HCT116 (cell line): ENCODE data around the gene ATG4C. TPM values are rescaled to one million over a fixed set of nuclear protein-coding genes. Genes with fewer than 3 reads are reported as not detected.
"Not testable (repeated sequence)": the region's sequence is repeated elsewhere in the genome, so short reads cannot be mapped to it uniquely, and the experiment has no call there.

Experiments used
- ATAC-seq: fragments of 200-7000 bp; cut with Tn5 transposase; 2 replicates; pipeline ENCODE4 v1.9.1; 2020; ENCODE audit warnings: mild to moderate bottlenecking, moderate library complexity
- BruUV-seq: library from RNA; stranded (reverse); fragments of 400-500 nt; replicated peaks from 2 replicates; lab custom pipeline; 2021; lab: Mats Ljungman, UMichigan
- CTCF ChIA-PET: fragments of 300-600 bp; sonication (Branson Sonifier 250); formaldehyde crosslinking; loops from one replicate; lab custom pipeline; 2021; ENCODE audit warnings: antibody characterized with exemption; lab: Charles Lee
- POLR2A ChIA-PET: fragments of 300-600, 350-600 bp; sonication (Branson Sonifier 250); formaldehyde crosslinking; loops from one replicate; lab custom pipeline; 2021; ENCODE audit warnings: antibody characterized with exemption; lab: Charles Lee
- RAD21 ChIA-PET, 2 experiments: fragments of 300-600 bp; sonication (Branson Sonifier 250); formaldehyde crosslinking; loops; one replicate each; lab custom pipeline; 2023; ENCODE audit warnings: low total read pairs in 2 of 2; ENCODE audit not compliant: uncharacterized antibody in 2 of 2, unreplicated experiment in 2 of 2, low non-redundant PET in 1 of 2; lab: Charles Lee
- DNase-seq: peaks from one replicate; pipeline ENCODE4 v3.0.0-alpha.2; 2010; ENCODE audit warnings: low read depth, low spot score
- H2AFZ ChIP-seq: fragments of 200-600 bp; shearing (Covaris generic), sonication (generic); 2 replicates; pipeline ENCODE4 v1.6.1; 2017; ENCODE audit warnings: low read depth, mixed run types, mixed read lengths, antibody characterized with exemption, low read length; ENCODE audit not compliant: poor library complexity, severe bottlenecking
- H3K27ac ChIP-seq: 2 replicates; pipeline ENCODE4 v1.5.1; 2012; ENCODE audit warnings: low read depth, low read length
- H3K27me3 ChIP-seq: fragments of 200-600 bp; sonication (generic); 2 replicates; pipeline ENCODE4 v1.6.1; 2016; ENCODE audit warnings: mixed run types, low read length, mixed read lengths; ENCODE audit not compliant: insufficient read depth
- H3K36me3 ChIP-seq, 2 experiments: fragments of 200-500 bp in 1 of 2; fragments of 200-600 bp in 1 of 2; sonication (Bioruptor generic) in 1 of 2; sonication (generic) in 1 of 2; 2 replicates each; pipeline versions ENCODE4 v1.5.1 to v1.6.1; 2014 to 2016; ENCODE audit warnings: low read length in 2 of 2, inconsistent platforms in 1 of 2, mixed read lengths in 1 of 2, mixed run types in 1 of 2; ENCODE audit not compliant: insufficient read depth in 2 of 2, control insufficient read depth in 1 of 2
- H3K4me1 ChIP-seq, 2 experiments: fragments of 200-600 bp in 1 of 2; sonication (generic) in 1 of 2; 2 replicates each; pipeline versions ENCODE4 v1.5.1 to v1.6.1; 2012 to 2017; ENCODE audit warnings: low read length in 2 of 2, inconsistent platforms in 1 of 2, mild to moderate bottlenecking in 1 of 2, mixed read lengths in 1 of 2, mixed run types in 1 of 2, moderate library complexity in 1 of 2; ENCODE audit not compliant: insufficient read depth in 2 of 2, control insufficient read depth in 1 of 2
- H3K4me2 ChIP-seq: fragments of 200-600 bp; sonication (generic); 2 replicates; pipeline ENCODE4 v1.6.1; 2017; ENCODE audit warnings: mixed run types, low read length, mixed read lengths
- H3K4me3 ChIP-seq, 2 experiments: fragments of 200-600 bp in 1 of 2; sonication (generic) in 1 of 2; replicated peaks in 1 of 2; 2 replicates each; pipeline ENCODE4 v1.5.1; 2011 to 2016; ENCODE audit warnings: low read length in 2 of 2, control low read depth in 1 of 2, low read depth in 1 of 2, mild to moderate bottlenecking in 1 of 2, mixed read lengths in 1 of 2, mixed run types in 1 of 2
- H3K79me2 ChIP-seq: fragments of 200-600 bp; sonication (generic); 2 replicates; pipeline ENCODE4 v1.6.1; 2017; ENCODE audit warnings: mild to moderate bottlenecking, mixed run types, low read length, moderate library complexity, mixed read lengths; ENCODE audit not compliant: insufficient read depth
- H3K9ac ChIP-seq: fragments of 200-600 bp; sonication (generic); 2 replicates; pipeline ENCODE4 v1.6.1; 2016; ENCODE audit warnings: low read length, mixed read lengths
- H3K9me2 ChIP-seq: fragments of 200-600 bp; sonication (generic), shearing (Covaris generic); 2 replicates; pipeline ENCODE4 v1.6.1; 2017; ENCODE audit warnings: mixed run types, mild to moderate bottlenecking, moderate library complexity; ENCODE audit not compliant: insufficient read depth
- H3K9me3 ChIP-seq, 2 experiments: fragments of 200-500 bp in 1 of 2; fragments of 200-600 bp in 1 of 2; sonication (Bioruptor generic) in 1 of 2; sonication (generic) in 1 of 2; 2 replicates each; pipeline ENCODE4 v1.6.1; 2014 to 2017; ENCODE audit warnings: low read length in 2 of 2, mixed read lengths in 2 of 2, inconsistent platforms in 1 of 2, low read depth in 1 of 2, mild to moderate bottlenecking in 1 of 2, mixed run types in 1 of 2, moderate library complexity in 1 of 2; ENCODE audit not compliant: control insufficient read depth in 1 of 2, insufficient read depth in 1 of 2
- H4K20me1 ChIP-seq: fragments of 200-600 bp; sonication (generic), shearing (Covaris generic); 2 replicates; pipeline ENCODE4 v1.6.1; 2017; ENCODE audit warnings: mixed run types, mild to moderate bottlenecking, moderate library complexity; ENCODE audit not compliant: insufficient read depth
- CEBPB ChIP-seq: IDR thresholded peaks from 2 replicates; pipeline ENCODE4 v1.6.1; 2012; ENCODE audit warnings: low read depth
- ELF1 ChIP-seq: IDR thresholded peaks from 2 replicates; pipeline ENCODE4 v1.6.1; 2012; ENCODE audit warnings: low read depth, borderline replicate concordance
- JUND ChIP-seq: IDR thresholded peaks from 2 replicates; pipeline ENCODE4 v1.6.1; 2012
- POLR2AphosphoS5 ChIP-seq: IDR thresholded peaks from 2 replicates; pipeline ENCODE4 v1.6.1; 2011; ENCODE audit warnings: mild to moderate bottlenecking, low read depth, low read length, moderate library complexity
- TCF7L2 ChIP-seq: IDR thresholded peaks from 2 replicates; pipeline ENCODE4 v1.7.0; 2011; ENCODE audit warnings: borderline replicate concordance, inconsistent platforms; ENCODE audit not compliant: insufficient read depth, insufficient read length; ENCODE audit errors: extremely low read depth
- ZNF274 ChIP-seq: fragments of 200-500 bp; sonication (Bioruptor generic); IDR thresholded peaks from 2 replicates; pipeline ENCODE4 v1.6.1; 2014; ENCODE audit warnings: mild to moderate bottlenecking, low read depth, low read length, inconsistent platforms
- intact Hi-C: fragments of 100-400 bp; cut with micrococcal nuclease; formaldehyde crosslinking; loops from 2 replicates; pipeline ENCODE4 v1.10.0; 2022
- total RNA-seq: library from RNA; stranded (reverse); gene quantifications from one replicate; pipeline ENCODE4 v1.2.1, GENCODE V29; 2021; ENCODE audit not compliant: unreplicated experiment
- TF ChIP-seq, protein P1 (sequence below): IDR thresholded peaks from 2 replicates; pipeline ENCODE4 v1.6.1; 2012; ENCODE audit warnings: low read depth
- TF ChIP-seq, protein P2 (sequence below), 3 experiments: fragments of 200-600 bp in 1 of 3; sonication (generic) in 1 of 3; IDR thresholded peaks in 2 of 3; conservative IDR thresholded peaks in 1 of 3; 2 replicates each; pipeline ENCODE4 v1.5.1; 2012 to 2017; ENCODE audit warnings: low read depth in 2 of 3, low read length in 2 of 3, antibody characterized with exemption in 1 of 3, borderline replicate concordance in 1 of 3, control low read depth in 1 of 3, mild to moderate bottlenecking in 1 of 3, mixed read lengths in 1 of 3, mixed run types in 1 of 3, moderate library complexity in 1 of 3; ENCODE audit not compliant: insufficient read depth in 1 of 3

Gene ATG4C
- total RNA-seq, 1 experiment from 2014 or later: 11.8 TPM

DNA sequence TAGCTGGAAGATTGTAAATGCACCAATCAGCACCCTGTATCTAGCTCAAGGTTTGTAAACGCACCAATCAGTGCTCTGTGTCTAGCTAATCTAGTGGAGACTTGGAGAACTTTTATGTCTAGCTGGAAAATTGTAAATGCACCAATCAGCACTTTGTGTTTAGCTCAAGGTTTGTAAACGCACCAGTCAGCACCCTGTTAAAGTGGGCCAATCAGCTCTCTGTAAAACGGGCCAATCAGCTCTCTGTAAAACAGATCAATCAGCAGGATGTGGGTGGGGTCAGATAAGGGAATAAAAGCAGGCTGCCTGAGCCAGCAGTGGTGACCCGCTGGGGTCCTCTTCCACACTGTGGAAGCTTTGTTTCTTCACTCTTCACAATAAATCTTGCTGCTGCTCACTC, 21.9 kb upstream of the ATG4C start:
- intact Hi-C loops, BruUV-seq: not testable (repeated sequence)

DNA sequence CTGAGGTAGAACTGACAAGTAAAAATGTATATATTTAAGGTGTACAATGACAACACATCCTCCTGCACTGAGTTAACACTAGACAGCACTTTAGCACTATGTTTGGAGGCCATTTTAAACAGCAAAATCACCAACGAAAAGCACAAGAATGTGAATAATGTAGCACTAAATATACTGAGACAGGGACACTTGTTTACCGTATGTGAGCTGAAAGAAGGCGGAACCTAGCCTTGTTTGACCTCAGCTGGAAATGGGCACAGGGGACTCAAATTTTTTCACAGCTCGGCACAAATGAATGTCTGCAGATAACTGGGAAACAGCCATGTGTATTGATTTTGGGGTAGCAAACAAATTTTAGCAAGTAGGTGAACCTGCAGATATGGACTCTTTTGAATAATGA, 18.0 kb upstream of the ATG4C start:
- no peaks in the 10 kb centered on the region for H3K79me2 ChIP-seq
- no peaks in the 10 kb centered on the region for H3K4me1 ChIP-seq
- no peaks in the 10 kb centered on the region for H3K36me3 ChIP-seq
- ChIA-PET POLR2A (no interaction called here), CTCF (no interaction called here), RAD21 (no interaction called here)
- BruUV-seq: no TSS peak
- no peak overlapping the region for H2AFZ ChIP-seq
- intact Hi-C loops: no loop called here
- no peak for TF ChIP-seq POLR2AphosphoS5
- TF ChIP-seq TCF7L2: no peak
- no peak for TF ChIP-seq ELF1
- TF ChIP-seq ZNF274: no peak
- TF ChIP-seq, protein P1, sequence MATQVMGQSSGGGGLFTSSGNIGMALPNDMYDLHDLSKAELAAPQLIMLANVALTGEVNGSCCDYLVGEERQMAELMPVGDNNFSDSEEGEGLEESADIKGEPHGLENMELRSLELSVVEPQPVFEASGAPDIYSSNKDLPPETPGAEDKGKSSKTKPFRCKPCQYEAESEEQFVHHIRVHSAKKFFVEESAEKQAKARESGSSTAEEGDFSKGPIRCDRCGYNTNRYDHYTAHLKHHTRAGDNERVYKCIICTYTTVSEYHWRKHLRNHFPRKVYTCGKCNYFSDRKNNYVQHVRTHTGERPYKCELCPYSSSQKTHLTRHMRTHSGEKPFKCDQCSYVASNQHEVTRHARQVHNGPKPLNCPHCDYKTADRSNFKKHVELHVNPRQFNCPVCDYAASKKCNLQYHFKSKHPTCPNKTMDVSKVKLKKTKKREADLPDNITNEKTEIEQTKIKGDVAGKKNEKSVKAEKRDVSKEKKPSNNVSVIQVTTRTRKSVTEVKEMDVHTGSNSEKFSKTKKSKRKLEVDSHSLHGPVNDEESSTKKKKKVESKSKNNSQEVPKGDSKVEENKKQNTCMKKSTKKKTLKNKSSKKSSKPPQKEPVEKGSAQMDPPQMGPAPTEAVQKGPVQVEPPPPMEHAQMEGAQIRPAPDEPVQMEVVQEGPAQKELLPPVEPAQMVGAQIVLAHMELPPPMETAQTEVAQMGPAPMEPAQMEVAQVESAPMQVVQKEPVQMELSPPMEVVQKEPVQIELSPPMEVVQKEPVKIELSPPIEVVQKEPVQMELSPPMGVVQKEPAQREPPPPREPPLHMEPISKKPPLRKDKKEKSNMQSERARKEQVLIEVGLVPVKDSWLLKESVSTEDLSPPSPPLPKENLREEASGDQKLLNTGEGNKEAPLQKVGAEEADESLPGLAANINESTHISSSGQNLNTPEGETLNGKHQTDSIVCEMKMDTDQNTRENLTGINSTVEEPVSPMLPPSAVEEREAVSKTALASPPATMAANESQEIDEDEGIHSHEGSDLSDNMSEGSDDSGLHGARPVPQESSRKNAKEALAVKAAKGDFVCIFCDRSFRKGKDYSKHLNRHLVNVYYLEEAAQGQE: no peak
- no peak for TF ChIP-seq JUND
- TF ChIP-seq CEBPB: no peak
- TF ChIP-seq, protein P2, sequence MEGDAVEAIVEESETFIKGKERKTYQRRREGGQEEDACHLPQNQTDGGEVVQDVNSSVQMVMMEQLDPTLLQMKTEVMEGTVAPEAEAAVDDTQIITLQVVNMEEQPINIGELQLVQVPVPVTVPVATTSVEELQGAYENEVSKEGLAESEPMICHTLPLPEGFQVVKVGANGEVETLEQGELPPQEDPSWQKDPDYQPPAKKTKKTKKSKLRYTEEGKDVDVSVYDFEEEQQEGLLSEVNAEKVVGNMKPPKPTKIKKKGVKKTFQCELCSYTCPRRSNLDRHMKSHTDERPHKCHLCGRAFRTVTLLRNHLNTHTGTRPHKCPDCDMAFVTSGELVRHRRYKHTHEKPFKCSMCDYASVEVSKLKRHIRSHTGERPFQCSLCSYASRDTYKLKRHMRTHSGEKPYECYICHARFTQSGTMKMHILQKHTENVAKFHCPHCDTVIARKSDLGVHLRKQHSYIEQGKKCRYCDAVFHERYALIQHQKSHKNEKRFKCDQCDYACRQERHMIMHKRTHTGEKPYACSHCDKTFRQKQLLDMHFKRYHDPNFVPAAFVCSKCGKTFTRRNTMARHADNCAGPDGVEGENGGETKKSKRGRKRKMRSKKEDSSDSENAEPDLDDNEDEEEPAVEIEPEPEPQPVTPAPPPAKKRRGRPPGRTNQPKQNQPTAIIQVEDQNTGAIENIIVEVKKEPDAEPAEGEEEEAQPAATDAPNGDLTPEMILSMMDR (IDR thresholded peaks at IDR 0.05 in 2 of 3, conservative IDR thresholded peaks at IDR 0.05 in 1 of 3; ENCODE audit: borderline replicate concordance in 1 of 3, insufficient read depth in 1 of 3, low read depth in 2 of 3, low read length in 2 of 3): no peak
- H3K9me3 ChIP-seq: no peaks in the 10 kb centered on the region
- no peaks in the 10 kb centered on the region for H4K20me1 ChIP-seq
- no peaks in the 10 kb centered on the region for H3K27me3 ChIP-seq
- H3K9ac ChIP-seq: no peak overlapping the region
- H3K4me2 ChIP-seq: no peak overlapping the region
- H3K9me2 ChIP-seq: no peaks in the 10 kb centered on the region
- DNase-seq (no peak), ATAC-seq (no peak)
- H3K4me3 ChIP-seq: no peak overlapping the region
- H3K27ac ChIP-seq: no peak overlapping the region

More for the DNA sequence above, 21.9 kb upstream of the ATG4C start:
- H3K9me2 ChIP-seq, POLR2A ChIA-PET, H3K4me2 ChIP-seq, H3K27me3 ChIP-seq, RAD21 ChIA-PET, H3K36me3 ChIP-seq, H3K27ac ChIP-seq, H2AFZ ChIP-seq, CTCF ChIA-PET, DNase-seq, H3K4me1 ChIP-seq, H3K9ac ChIP-seq, H4K20me1 ChIP-seq, H3K9me3 ChIP-seq, H3K4me3 ChIP-seq, ATAC-seq, H3K79me2 ChIP-seq: not testable (repeated sequence)

DNA sequence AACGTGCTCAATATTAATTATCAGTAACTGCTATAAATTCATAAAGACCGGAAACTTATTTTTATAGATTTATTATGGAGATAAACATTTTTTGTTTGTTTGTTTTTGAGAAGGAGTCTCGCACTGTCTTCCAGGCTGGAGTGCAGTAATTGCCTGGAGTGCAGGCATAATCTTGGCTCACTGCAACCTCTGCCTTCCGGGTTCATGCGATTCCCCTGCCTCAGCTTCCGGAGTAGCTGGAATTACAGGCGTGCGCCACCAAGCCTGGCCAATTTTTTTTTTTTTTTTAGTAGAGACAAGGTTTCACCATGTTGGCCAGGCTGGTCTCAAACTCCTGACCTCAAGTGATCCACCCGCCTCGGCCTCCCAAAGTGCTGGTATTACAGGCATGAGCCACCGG, 15.4 kb upstream of the ATG4C start:
- ATAC-seq, H4K20me1 ChIP-seq, intact Hi-C loops, H2AFZ ChIP-seq, H3K36me3 ChIP-seq, CTCF ChIA-PET, H3K4me3 ChIP-seq, H3K9ac ChIP-seq, H3K9me2 ChIP-seq, BruUV-seq, H3K27ac ChIP-seq, DNase-seq, H3K4me1 ChIP-seq, H3K27me3 ChIP-seq, H3K4me2 ChIP-seq, H3K79me2 ChIP-seq, H3K9me3 ChIP-seq, RAD21 ChIA-PET: not testable (repeated sequence)
- POLR2A ChIA-PET: interaction anchor here (1.0 kb wide), 1 partner anchor 14 kb away, joined by 4 read pairs; no protein-coding TSS in a partner anchor
